CD4-positive, alpha-beta T cell treated with Interleukin-21 for 1 hour (primary cell): ENCODE data around the gene WSCD1.

ENCODE experiments used
- DNase-seq: peaks from one replicate; pipeline ENCODE4 v3.0.0-alpha.2; 2020

Gene WSCD1

DNA sequence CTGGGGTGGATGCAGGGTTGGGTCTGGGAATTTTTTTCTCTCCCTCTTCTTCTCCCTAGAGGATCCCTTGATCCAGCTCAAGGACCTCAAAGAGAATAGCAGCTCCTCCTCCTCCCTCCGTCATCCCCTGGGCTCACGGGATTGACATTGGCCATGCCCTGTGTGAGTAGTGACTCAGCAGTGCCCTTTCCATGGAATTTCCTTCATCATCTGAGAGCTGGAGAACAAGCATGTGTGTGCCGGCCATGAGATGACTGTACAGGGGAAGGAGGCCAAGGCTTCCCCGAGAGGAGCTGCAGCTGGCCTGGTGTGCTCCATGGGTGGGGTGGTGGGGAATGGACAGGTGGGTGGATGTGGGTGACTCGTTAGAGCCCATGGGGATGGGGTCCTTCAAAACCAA lies 8.9 kb upstream of the WSCD1 start:
- no peak for DNase-seq

DNA sequence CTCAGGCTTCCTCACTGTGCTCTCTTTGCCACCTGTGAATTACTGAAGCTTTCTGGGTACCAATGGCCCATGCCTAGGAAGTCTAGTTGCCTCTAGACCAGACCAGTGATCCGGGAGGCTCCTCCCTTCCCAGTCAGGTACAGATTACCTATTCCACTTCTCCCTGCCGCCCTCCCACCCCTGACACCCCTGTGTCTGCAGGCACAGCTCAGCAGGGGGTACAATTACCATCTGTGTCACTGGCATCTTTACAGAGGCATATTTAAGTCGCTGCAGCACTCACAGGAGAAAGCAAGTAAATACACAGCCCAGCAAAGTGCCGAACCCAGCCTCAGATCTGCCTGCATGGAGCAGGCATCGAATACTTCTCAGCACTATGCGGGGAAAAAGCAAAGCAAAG lies 5.3 kb upstream of the WSCD1 start:
- DNase-seq: no peak

DNA sequence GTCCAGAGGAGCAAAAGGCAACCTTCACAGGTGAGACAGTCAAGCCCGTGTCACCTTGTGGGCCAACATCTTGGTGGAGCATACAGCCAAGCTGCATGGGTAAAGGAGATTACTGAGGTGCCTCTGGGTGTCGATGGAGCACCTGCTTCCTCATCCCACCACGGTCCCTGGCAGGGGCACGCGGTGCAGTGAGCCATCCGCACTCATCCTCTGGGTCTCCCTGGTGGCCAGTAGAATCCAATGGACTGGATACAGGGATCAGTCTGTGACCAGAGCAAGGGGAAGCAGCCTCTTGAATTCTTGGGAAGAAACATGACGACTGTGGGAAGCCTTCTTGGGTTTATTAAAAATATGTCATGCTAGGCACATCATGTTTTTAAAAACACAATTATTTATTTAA lies 4.8 kb upstream of the WSCD1 start:
- no peak for DNase-seq

DNA sequence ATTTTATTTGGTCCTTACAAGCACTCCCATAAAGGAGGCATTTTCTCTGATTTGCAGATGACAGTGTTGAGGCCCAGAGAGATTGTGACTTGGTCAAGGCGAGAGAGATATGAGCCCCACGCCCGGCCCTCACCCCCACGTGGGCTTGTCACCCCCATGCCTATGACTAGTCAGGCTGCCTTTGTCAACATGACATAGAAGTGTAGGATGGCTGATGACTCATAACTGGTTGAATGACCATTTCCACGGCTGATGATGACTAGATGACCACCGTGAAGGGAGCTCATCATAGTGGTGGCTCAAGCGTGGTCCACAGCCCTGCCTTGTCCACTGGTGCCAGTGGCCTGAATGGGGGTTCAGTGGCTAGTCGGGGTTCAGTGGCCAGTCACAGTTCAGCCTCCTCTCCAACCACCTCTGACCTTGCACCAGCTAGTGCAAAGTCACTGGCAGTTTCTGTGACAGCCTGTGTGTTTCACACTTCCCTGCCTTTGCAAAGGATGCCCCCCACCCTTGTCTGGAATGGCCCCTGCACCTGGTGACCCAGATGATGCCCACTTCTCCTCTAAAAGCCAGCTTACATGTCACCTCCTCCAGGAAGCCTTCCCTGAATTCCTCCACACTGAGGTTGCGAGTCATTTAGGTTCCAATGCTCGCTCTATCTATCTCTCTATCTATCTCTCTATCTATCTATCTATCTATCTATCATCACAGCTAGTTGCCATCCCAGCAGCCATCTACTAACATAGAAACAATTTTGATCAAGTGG lies 3.8 kb upstream of the WSCD1 start:
- DNase-seq: no peak

DNA sequence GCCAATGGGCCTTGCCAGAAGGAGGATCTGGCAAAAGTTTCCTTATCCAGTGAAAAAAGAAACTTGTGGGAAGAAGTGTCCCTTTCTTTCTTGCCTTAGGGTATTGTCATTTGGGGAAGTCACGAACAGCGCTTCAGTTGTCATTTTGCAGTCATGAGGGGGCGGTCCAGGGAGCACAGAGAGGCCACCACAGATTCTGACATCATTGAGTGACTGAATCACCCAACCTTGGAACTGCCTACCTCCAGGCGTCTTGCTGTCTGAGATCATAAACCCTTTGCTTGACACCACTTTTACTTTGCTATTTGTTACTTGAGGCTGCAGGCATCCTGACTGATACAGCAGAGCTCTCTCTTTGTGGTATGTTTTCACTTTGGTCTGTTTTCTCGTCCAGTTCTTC lies 3.1 kb upstream of the WSCD1 start:
- DNase-seq: no peak

DNA sequence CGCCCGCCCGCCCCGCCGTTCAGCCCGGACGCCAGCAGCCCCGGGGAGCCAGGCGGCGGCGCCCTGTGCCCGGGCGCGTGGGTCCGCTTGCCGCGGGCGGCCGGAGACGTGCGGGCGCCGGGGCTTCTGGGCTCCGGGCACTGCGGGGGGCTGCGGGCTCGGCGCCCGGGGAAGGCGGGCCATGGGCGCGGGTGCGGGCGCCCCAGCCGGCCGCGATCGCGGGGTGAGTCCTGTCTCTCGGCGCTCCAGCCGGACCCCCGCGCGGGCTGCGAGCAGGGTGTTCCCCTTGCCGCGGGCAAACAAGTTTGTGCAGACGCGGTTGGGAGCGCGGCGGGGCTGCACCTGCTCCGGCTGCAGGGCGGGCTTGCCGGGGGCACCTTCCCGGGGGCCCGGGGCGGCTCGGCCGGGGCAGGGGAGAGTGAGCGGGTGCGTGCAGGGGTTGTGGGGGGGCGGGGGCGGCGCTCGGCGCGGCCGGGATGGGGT lies 292 bp downstream of the WSCD1 start:
- no peak for DNase-seq

DNA sequence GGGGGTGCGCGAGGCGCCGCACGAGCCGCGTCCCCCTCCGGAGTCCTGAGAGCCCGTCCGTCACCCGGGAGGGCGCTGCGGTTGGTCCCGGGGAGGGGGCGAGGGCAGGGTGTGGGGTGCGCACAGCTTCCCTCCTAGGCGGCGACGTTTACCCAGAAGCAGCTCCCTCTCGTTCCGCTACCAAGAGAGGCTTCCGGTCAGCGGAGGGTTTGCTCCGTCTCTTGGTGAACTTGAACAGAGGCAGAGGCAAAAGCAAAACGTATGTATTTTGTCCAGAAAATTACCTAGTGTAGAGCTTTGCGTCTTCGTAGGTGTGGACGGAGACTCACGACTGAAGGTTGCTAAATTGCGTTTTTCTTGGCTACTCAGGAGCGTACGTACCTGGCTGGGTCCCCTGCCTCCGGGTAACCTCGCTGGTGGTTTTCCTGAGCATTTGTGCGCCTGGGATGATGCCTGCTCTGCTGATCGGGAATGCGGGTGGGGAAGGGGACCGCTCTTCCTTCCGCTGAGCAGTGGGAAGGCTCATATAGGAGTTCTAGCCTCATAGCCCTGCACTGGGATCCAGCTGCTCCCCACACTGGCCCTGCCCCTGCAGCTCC lies 833 bp downstream of the WSCD1 start:
- DNase-seq: no peak

DNA sequence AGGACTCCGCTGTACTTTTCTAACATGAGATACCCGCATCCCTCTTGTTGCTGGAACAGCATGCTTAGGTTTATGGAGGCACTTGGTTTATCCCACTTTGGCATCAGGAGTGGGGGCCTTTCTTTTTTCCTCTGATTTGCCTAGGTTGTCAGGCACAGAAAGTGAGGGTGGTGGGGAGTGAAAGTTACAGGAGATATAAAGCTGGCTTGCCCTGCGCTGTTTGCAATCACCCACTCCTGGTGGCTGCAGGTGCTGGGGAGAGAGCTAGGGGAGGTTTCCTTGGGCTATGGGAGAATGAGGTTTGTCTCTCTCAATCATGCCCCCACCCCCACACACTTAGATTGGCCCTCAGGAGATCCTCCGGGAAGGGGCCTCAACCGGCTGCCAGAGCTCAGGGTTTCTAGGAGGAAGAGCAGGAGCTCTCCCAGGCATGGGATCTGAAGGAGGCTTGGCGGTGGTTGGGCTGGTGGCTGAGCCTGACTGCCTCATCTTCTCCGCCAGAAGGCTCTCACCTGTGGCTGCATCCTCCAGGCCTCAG lies 1.4 kb downstream of the WSCD1 start:
- DNase-seq: no peak

DNA sequence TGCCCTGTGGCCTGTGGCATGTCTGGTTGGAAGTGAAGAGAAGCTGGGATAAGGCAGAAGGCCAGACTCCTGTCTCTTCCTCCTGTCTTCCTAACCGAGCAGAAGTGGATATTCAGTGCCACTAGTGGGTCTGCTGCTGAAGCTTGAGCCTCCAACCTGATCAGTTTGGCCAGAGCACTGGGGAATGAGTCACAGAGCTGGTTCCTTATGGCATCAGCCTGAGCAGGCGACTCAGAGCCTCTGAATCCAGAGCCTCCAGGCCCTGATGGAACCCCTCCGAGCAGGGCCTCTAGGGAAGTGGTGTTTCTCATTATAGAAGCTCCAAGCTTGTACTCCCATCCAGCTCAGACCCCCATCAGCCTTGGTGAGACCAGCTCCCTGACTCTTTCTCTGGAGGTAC lies 2.0 kb downstream of the WSCD1 start:
- DNase-seq: no peak

DNA sequence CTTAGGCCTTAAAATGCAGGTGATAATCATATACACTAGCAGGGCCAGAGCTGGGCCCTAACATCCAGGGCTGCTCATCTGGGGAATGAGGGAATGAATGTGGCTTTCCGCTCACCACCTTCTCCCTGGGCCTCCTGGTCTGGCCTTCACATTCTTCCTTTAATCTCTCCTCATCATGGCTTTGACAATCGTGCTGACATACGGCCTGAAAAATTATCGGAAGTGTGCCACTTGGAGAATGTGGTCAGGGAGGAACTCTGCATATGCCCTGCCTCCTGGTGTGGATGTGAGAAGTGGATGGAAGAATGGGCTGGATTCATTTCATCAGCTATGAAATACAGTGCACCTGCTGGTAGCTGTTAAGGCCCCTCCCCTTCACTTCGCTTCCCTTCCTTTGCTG lies 2.4 kb downstream of the WSCD1 start:
- no peak for DNase-seq

DNA sequence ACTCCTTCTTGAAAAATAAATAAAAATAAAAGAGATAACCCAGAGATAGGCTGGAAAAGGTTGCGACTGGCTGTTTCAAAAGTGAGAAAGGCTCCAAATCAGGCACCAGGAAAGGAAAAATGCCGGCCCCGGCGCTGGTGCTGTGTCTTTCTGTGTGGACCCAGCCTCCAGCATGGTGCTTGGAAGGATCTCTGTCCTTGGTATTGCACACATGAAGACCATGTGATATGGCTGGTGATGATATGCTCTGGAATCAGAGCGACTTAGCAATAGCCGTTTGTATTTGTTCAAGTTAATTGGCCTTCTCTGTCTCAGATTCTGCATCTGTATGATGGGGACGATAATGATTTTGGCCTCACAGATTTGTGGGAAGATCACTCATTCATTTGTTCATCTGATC lies 3.4 kb downstream of the WSCD1 start:
- DNase-seq: no peak

DNA sequence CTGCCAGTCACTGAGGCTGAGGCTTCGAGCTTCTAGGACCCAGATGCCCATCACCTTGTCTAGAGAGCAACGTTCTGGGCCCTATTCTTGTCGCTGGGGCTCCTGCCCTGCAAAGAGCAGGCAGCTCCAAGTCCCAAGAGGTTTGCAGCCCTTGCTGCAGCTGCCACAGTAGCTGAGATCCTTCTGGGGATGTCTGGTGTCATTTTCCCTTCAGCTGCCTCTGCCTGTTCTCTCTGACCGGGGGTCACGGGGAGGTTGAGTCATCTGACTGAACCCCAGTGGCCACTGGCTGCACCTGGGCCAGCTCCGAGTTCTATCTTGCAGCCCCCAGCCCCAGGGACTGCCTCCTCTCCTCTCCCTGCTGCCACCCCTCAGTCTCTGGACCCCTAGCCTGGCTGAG lies 4.9 kb downstream of the WSCD1 start:
- no peak for DNase-seq

DNA sequence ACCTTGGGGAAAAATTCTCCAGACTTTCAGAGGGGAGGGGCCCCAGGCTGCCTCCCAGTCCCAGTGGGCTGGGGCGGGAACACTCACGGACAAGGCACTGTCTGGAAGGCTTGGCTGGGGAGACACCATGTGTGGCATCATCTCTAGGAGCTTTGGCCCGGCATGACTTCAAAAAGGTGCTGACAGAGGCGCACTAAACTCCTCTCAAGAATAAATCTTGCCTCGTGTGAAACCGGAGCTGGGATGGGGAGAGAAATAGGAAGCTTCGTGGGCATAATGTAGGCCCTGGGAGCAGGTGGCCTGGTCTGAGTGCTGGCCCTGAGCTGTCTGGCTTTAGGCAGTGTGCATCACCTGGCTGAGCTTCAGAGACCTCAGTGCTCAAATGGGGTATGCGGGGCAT lies 5.7 kb downstream of the WSCD1 start:
- no peak for DNase-seq

DNA sequence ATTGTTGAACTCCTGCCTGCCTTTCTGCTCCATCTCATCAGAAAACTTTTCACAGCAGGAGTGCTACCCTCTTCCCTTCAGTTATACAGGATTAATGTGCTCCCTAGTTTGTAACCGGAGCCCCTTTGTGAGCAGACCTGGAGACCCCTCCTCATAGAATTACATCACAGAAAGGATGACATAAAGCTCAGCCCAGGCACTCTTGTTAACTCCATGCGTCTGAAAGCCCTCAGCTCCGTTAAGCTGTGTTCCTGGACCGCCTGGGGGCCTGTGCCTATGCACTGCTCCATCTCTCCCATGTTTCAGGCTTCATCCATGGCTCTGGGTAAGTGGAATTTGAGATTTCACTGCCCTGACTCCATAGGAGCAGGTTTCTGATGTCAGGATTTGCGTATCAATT lies 7.6 kb downstream of the WSCD1 start:
- no peak for DNase-seq

DNA sequence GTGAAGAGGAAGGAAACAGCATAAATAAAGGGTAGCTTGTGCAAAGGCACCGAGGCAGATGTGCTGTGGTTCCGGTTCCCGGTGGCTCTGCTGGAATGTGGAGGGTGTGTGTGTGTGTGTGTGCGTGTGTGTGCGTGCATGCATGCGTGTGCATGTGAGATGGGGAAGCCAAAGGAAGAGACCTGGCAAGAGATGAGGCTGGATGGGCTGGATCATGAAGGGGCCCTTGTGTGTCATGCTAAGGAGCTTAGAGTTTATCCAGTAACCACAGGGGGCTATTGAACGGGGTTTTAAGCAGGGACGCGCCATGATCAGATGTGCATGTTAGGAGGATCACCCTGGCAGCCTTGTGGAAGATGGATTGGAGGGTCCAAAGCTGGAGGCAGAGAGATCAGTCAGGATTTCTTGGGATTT lies 8.3 kb downstream of the WSCD1 start:
- no peak for DNase-seq

DNA sequence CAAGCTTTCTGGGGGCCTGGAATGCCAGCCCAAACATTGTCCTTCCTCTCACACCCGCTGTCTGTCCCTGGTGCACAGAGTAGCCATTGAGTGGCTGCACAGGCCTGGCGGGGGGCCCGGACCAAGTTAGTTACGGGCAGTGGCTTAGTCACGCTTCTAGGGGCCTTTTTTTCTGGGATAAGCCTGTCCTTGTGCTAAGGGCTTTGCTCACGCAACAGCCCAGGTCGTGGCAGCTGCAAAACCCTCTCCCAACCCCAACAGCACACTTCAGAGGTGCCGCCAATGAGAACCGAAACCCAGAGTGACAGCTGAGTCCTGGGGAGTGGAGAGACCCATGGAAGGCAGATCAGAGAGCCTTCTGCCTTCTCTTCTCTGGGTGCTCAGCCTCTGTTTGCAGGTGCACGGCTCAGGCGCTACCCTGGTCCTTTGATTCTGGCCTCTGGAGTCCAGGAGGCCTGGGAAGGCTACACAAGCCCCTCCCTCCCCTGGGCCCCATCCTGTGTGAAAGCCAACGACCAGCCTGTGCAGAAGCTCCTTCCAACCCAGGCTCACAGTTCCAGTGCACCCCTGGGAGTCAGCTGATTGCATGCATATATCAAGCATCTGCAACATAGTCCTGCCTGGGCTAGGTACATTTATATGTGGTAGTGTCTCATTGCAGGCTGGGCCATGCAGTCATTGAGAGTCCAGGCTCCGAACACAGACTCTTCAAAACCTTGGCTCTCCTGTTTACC lies 9.1 kb downstream of the WSCD1 start:
- no peak for DNase-seq

DNA sequence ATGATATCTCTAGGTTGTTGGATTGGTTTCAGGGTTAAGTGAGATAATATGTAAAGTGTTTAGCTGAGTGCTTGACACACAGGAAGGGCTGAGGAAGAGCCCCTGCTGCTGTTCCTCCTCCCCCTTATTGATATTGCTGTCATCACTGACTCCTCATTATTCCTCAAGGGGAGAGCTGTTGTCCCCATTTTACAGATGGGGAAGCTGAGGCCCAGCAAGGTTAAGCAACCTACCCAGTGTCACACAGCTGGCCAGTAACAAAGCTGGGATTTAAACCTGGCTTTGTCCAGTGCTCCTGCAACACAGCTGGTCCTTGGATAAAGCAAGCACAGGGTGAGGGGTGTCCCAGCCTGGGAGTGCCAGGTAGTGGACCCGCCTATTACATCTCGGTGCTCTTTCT lies 9.8 kb downstream of the WSCD1 start:
- no peak for DNase-seq

DNA sequence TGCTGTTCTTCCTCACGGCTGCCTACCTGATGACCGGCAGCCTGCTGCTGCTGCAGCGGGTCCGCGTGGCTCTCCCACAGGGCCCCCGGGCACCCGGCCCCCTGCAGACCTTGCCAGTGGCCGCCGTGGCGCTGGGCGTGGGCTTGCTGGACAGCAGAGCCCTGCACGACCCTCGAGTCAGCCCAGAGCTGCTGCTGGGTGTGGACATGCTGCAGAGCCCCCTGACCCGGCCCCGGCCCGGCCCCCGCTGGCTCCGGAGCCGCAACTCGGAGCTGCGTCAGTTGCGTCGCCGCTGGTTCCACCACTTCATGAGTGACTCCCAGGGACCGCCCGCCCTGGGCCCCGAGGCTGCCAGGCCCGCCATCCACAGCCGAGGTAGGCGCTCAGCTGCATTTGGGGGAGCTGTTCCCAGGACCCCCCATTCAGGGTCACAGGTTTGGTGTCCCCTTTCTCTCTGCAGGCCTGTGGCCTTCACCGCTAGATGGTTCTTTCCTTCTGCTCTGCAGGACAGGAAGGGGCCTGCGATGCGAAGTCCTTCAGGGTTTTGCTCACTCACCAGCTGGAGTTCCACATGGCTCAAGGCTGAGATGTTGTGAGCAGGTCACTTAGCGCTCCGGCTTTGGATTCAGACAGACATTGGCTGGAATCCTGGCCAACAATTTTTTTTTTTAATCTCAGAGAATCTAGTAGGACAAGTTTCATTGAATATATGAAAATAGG lies 10.7 kb downstream of the WSCD1 start:
- DNase-seq: no peak

DNA sequence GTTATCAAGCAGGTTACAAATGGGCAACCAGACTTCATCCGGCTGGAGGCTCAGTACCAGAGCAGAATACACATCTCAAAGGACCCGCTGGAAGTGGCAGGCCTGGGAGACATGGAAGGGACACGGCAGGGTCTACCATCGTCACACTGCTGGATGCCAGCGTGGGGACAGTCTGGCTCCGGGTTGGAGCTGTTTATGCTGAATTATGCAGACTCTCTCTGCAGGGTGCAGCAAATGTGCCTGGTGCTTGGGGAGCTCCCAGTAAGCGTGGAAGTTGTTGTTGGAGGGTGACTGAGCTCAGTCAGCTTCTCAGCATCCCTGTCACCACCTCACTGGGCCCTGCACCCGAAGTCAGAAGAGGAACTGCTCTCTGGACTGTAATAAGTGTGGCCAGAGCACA lies 12.2 kb downstream of the WSCD1 start:
- DNase-seq: no peak

DNA sequence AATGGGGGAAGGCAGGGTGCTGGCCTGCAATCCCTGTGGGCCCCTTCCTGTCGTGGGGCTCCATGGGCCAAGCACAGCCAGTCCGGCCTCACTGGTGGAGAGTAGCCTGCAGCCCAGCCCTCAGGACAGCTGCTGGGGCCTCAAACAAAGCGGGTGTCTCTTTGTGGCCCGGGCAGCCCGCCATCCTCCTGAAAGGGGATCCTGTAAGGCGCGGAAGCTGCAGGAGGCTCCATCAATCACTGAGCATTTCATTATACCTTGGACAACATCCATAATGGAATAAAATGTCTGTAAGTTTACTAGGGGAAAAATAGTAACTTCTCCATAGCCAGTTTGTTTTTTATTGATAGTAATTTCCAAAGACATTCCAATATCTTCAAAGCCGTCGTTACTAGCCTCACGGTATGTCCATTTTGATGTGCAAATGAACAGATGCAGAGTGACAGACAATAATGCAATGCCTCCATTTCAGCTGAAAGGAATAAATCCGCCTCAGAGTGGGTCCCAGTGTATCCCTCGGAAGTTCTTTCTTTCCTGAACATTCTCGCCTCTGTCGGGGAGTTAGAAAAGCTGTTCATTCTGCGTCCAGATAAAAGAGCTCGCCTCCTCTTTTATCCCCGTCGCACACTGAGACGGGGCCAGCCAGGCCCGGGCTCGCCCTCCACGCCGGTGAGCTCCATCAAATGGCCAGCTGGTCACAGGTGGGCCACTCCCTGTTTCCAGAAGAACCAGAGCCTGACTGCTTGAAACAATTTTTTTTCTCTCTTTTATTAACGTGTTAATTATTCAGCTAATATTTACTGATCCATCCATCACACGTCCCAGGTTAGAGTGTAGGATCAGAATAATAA lies 14.4 kb downstream of the WSCD1 start:
- no peak for DNase-seq

DNA sequence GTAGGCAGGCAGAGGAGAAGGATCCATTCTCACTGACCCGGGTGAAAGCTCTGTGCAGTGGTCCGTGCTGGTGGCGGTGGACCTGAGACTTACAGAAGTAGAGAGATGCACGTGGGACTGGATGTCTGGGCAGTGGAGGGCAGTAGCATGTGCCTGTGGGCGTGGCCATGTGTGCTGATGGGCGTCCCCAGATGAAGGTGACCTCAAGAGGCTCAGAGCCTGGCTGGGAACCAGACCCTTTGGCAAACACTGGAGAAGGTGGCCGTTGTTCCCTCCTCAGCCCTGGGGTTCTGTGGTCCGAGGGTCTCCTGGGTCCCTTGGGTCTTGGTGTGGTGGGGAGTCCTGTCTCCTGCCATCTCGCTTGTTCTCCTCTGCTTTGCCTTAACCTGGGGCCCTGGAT lies 15.6 kb downstream of the WSCD1 start:
- no peak for DNase-seq
